ENCODE data around the gene BRD3.

Gene BRD3

DNA sequence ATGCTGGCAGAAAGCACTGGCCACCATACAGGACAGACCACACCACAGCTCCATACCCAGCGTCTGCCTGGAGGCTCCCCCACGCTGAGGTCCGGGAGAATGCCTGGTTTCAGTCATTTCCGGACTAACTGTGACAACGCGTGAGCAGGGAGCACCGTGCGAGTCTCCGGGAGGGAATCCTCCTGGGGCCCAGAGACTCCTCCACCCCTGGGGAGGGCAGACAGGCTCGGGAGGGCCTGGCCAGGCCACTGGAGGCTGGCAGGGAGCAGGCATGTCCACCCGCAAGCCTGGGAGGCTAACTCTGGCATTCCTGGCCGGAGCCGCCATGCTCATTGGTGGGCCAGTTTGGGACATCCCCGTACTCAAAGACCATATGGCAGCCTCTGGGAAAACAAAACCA, 36.0 kb downstream of the BRD3 start:
- no peak overlapping the region for H3K4me3 ChIP-seq (ENCODE audit: low read depth, low read length)
- no peak for DNase-seq (ENCODE audit: low read depth)
- TF ChIP-seq, protein P1, sequence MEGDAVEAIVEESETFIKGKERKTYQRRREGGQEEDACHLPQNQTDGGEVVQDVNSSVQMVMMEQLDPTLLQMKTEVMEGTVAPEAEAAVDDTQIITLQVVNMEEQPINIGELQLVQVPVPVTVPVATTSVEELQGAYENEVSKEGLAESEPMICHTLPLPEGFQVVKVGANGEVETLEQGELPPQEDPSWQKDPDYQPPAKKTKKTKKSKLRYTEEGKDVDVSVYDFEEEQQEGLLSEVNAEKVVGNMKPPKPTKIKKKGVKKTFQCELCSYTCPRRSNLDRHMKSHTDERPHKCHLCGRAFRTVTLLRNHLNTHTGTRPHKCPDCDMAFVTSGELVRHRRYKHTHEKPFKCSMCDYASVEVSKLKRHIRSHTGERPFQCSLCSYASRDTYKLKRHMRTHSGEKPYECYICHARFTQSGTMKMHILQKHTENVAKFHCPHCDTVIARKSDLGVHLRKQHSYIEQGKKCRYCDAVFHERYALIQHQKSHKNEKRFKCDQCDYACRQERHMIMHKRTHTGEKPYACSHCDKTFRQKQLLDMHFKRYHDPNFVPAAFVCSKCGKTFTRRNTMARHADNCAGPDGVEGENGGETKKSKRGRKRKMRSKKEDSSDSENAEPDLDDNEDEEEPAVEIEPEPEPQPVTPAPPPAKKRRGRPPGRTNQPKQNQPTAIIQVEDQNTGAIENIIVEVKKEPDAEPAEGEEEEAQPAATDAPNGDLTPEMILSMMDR (IDR thresholded peaks at IDR 0.05; ENCODE audit: control insufficient read depth, extremely low read depth, insufficient read depth) = no peak

DNA sequence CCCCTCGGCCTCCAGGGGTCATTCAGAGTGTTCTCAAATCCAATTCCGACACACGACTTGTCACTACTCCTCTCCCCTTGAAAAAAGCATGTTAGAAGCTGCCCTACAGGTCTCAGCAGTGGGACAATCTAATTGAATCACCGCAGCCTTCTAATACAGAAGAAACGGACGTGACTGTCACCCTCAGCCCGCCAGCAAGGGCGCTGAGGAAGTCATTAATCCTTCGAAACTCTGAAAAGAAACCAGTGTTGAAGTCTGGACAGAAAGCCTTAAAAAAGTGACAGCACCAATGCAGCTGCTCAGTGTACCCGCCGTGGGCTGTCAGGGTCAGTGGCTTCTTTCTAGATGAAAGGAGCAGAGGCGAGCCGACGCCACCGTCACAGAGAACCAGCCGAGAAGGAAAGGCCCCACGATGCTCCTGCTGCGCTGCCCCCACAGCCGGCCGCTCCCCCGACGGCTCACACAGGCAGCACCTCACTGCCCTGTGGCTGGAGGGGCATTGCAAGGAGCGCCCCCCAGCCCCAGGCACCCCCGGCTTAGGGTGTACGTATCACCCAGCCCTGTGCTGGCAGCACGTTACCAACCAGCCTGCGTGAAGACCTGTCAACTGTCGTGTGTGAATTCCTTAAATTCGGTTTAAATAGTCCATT, 36.9 kb downstream of the BRD3 start:
- TF ChIP-seq, protein P1 (IDR thresholded peaks at IDR 0.05; ENCODE audit: control insufficient read depth, extremely low read depth, insufficient read depth) = no peak
- no peak overlapping the region for H3K4me3 ChIP-seq (ENCODE audit: low read depth, low read length)

GRCh38 chr9:134029248-134030226, 38.3 kb downstream of the BRD3 start:
- H3K4me3 ChIP-seq (ENCODE audit: low read depth, low read length) = no peak overlapping the region
- DNase-seq (ENCODE audit: low read depth) = no peak
- TF ChIP-seq, protein P1 (IDR thresholded peaks at IDR 0.05; ENCODE audit: control insufficient read depth, extremely low read depth, insufficient read depth) = no peak

More for the DNA sequence above, 36.9 kb downstream of the BRD3 start:
- no peak for DNase-seq (ENCODE audit: low read depth)

DNA sequence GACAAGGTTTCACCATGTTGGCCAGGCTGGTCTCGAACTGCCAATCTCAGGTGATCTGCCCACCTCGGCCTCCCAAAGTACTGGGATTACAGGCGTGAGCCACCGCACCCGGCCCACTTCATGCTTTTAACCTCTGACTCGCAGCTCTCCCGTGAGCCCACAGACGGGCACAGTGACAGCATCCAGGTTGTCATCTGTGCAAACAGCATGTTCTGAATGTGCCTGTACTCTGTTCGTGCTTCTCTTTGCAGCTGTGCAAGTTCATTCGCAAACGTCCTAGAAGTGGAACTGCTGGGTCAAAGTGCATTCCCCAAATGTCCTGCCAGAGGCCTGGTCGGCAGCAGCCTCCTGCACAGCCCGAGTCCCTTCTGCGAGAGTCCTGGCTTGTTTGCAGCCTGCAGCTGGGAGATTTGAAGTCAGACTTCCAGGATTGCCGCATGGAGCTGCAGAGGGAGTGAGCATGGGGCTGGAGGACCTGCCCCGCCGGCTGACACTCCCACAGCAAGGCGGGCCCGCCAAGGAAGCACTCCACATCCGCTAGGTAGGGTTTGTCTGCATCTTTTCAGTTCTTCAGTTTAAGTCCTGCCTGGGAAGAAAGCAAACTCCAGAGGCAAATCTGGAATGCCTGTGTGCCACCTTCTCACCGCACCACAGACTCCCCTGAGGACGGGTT, 39.1 kb downstream of the BRD3 start:
- H3K4me3 ChIP-seq (ENCODE audit: low read depth, low read length) = no peak overlapping the region
- DNase-seq (ENCODE audit: low read depth) = no peak
- TF ChIP-seq, protein P1 (IDR thresholded peaks at IDR 0.05; ENCODE audit: control insufficient read depth, extremely low read depth, insufficient read depth) = no peak

- TF ChIP-seq, protein P1 (IDR thresholded peaks at IDR 0.05; ENCODE audit: control insufficient read depth, extremely low read depth, insufficient read depth) = no peak
- no peak for DNase-seq (ENCODE audit: low read depth)
- no peak overlapping the region for H3K4me3 ChIP-seq (ENCODE audit: low read depth, low read length)
These were observed 39.8 kb downstream of the BRD3 start for GRCh38 chr9:134028076-134028475.

DNA sequence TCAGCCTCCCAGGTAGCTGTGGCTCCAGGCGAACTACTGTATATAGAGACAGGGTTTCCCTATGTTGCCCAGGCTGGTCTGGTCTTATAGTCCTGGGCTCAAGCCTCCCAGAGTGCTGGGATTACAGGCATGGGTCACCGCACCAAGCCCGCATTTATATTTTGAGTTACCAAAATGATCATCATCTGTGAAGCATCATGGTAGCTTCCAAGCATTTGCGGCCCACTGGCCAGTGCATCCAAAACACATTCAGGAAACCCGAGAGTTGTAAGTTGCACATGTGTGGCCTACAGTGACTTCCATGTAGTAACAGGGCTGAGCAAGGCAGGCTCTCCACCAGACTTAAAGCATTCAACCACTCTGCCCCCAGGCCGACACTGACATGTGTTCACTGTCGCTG, 40.3 kb downstream of the BRD3 start:
- TF ChIP-seq, protein P1 (IDR thresholded peaks at IDR 0.05; ENCODE audit: control insufficient read depth, extremely low read depth, insufficient read depth) = no peak
- no peak for DNase-seq (ENCODE audit: low read depth)
- no peak overlapping the region for H3K4me3 ChIP-seq (ENCODE audit: low read depth, low read length)
